Stromal cell of bone marrow (primary cell): ENCODE data around the gene ADCY9.
A peak's percentile ranks its signal among the peaks of the same experiment; 100 is the strongest.

Source experiments
- DNase-seq: peaks from one replicate; pipeline ENCODE4 v3.0.0-alpha.2; 2012; ENCODE audit warnings: low read depth

ADCY9 gene

DNA sequence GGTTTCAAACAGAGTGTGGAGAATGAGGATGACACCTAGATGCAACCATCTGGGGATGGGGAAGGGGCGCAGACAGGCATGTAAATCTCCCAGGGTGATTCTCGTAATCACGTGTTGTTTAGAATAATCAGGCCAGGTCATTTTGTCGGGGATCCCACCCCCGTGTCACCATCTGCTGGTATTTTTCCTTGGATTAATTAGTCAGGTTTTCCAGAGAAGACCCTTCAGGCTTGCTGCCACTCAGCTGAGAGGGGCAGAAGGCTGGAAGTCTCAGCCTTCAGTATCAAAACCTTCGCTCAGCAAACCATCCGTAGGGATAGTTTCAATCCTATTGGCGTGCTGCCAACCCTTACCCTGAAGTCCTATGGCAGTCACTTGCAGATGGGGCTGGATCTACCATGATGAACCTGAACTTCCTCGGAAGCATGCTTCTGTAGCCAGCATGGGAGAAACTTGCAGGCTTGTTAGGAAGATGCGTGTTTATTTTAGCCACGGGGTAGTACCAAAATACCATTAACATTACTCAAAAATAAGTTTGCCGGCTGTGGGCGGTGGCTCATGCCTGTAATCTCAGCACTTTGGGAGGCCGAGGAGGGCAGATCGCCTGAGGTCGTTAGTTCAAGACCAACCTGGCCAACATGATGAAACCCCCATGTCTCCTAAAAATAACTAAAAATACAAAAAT is 7.5 kb upstream of the ADCY9 start:
- DNase-seq, result no peak

DNA sequence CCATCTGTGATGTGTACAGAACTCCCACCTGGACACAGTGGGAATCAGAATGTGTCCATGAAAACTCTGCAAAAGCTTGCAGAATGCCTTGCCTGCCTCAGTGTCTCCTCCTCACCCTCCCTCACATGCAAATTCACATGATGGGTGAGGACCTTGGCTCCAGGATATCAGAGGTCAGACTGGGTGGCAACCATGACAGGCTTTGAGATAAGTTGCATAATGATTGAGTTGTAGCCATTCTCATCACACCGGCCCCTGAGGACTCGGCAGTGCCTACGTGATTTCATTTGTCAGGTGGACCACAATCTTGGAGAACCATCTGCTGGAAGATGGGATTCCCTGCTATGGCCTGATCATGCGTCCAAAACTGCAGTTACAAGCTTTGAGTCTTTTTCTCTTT is 3.9 kb upstream of the ADCY9 start:
- no peak for DNase-seq

DNA sequence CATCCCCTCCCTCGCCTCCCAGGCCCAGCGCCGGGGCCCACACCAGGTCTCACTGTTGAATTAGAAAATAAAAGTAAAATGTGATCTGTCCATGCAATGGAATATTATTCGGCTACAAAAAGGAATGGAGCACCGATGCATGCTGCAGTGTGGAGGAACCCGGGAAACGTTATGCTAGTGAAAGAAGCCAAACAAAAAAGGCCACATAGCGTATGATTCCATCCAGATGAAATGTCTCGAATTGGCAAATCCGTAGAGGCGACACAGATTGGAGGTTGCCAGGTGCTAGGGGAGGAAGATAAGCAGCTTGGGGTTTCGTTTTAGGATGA is 972 bp upstream of the ADCY9 start:
- no peak for DNase-seq

DNA sequence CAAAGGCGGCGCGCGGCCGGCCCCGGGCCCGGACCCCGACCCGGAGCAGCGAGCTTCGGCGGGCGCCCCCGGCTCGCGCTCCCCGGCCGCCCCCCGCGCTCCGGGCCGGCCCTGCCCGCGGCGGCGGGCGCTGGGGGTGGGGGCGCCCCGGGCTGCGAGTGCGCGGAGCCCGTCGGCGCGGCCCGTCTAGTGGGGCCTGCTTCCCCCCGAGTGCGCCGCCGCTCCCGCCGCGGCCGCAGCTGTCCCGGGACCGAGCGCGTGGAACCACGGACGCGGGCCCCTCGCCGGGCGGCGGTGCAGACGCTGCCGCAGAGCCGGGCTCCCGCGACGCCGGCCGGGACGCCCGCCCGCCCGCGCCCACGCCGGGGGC is 308 bp downstream of the ADCY9 start:
- DNase-seq, result no peak

DNA sequence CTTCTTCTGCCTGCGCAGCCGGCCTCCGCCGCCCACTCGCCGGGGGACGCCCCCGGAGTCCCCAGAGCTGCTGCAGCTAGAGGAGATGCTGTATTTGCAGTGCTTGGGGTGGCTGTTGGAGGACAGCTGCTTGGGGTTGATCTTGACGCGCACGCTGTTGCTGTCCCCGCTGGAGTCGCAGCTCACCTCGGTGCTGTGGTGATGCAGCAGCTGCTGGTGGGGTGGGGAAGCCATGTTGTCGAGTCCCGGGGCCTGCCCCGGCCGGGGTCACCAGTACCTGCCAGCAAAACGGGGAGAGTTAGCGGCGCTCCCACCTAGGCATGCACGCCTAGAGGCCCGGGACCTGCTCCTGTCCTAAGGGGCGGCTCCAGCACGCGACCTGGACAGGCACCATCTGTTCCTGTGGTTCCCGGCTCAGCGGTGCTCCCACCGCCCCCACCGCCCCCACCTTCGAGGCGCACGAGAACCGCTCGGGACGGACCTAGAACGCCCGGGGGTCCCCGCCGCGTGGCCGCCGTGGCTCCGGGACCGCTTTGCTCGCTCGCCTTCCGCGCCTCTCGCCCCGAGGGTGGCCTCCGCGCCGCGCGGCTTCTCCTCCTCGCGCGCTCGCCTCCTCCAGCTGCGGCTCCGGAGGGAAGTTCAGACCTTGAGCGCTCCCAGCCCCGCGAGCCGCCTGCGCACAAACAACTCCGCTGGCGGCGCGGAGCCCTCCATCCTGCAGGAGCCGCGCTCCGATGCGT is 863 bp downstream of the ADCY9 start:
- no peak for DNase-seq

DNA sequence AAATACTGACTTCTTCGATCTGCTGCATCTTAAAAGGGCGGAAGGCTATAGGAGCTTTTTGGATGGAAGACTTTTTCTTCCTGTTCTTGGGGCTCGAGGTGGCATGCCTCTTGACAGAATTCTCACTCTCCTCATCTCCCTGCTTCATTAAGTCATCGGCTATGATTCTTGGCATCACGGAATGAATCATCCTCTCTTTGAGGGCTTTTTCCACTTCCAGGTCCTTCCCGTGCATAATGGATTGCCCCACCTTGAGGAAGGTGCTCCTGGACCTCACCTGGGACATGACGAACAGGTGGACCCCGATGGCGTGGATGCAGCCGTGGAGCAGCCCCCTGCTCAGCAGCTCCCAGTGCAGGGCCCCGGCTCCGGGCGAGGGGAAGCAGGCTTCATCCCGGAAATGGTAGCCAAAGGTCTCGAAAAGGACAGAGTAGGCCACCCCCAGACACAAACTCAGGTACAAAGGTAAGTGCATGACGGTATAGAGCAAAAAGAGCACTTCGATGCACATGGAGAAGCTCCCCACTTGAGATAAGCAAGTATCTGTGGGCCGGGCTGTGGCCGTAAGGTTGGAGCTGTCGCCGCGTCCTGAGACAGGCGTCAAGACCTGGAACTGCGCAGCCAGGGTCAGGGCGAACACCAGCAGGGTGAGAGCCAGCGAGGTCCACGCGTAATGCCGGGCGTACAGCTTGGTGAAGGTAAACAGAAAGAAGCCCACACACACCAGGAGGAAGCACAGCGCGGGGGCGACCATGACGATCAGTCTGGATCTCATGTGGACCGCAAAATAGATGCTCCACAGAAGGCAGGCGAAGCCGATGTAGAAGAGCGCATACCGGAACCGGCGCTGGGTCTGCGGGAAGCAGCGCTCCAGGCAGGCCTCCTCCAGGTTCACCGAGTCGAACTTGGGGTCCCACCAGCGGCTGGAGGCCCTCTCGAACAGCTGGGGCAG is 1.7 kb downstream of the ADCY9 start:
- DNase-seq, result no peak

DNA sequence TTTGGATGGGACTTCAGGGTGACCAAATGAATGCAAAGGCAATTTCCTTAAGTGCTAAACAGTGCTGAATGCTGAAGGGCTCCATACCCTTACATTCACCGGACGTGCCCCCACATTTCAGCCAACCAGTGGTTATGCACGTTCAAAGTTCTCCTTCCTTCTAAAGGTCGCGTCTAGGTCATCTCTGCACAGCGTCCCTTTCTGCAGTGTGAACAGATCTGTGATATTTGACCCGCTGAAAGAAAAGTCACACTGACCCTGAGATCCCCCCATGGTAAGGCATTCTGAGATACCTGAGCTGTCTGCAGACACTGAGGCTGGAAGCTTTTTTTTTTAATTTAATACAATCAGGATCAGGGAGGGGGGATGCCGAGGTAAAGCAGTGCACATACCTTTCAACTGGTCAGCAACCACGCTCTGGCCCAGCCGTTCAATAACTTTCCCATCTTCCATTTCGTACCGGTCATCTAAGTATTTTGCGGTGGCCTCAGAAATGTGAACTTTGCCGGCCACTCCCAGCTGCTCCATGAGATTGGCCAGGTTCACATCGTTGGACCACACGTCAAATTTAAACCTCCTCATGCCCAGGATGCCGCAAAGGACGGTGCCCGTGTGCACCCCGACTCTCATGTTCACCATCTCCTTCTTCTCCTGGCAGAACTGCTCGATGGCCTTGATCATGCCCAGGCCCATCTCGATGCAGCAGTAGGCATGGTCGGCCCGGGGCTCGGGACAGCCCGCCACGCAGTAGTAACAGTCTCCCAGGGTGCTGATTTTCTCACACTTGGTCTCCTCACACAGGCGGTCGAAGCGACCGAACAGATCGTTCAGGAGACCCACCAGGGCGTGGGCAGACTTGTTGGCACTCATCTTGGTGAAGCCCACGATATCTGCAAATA is 2.6 kb downstream of the ADCY9 start:
- no peak for DNase-seq

DNA sequence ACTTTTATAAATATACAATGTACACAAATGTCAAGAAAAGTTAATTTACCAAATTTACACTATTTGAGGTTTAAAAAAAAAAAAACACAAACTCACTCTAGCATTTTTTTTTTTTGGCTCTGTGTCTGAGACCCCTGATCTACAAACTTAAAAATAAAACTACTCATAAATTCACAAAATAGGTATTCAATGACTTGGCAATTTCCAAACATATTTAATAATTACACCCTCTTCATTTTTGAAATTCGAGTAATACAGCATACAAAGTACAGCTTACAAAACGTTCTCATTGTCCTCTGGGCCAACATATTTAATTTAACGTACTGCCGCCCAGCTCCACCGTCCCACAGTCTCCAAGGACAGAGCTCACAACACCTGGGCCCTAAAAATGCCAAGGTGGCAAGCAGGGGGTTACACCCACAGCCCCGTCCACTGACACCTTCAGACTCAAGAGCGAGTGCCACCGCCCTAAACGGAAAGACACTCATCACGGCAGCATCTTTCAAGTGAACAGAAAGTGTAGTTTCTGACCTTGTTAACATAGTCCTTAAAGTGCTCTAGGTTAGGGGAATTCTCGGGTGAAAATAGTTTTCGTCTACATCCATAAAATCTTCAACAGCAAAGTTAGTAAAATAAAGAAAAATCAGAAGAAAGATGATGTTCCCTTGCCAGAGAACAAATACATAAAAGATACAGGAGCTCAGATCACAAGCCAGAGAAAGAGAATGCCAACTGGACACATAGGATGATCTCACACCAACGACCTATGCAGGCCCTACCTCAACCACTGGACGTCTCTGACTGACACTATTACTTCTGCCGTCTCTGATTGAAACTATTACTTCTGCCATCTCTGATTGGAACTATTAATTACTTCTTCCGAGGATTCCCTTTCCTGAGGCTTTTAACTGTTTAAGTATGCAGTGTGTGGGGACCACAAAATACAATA is 4.2 kb downstream of the ADCY9 start:
- no peak for DNase-seq

DNA sequence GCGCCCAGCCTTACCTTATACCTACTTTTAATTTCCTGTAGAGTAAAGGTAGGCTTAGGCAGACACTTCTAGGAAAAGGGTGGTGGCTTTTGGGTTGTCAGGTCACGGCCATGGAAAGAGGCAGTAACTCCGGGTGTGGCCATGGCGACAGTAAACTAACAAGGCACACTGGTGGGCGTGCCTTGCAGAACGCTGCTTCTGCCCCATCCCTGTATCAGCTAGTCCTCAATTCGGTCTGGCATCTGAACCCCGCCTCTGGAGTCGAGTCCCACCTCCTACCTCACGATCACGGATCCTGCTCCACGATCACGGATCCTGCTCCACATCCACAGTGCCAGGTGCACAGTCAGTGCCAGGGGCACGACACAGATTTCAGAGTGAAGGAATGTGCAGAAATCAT is 5.6 kb downstream of the ADCY9 start:
- DNase-seq, result no peak

DNA sequence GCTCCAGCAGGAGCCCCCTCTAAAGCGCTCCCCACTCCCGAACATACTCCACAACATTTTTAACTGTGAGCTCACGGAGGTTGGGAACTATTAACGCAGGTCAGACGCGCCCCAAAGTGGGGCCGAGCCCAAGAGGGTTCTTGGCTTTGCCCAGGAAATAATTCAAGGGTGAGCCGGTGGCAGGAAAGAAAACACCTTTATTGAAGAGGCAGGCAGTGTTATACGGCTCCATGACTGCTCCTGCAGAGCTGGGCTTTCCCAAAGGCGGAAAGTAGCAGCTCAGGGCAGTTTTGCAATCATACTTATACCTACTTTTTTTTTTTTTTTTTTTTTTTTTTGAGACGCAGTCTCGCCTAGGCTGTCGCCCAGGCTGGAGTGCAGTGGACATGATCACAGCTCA is 6.2 kb downstream of the ADCY9 start:
- DNase-seq, result no peak

DNA sequence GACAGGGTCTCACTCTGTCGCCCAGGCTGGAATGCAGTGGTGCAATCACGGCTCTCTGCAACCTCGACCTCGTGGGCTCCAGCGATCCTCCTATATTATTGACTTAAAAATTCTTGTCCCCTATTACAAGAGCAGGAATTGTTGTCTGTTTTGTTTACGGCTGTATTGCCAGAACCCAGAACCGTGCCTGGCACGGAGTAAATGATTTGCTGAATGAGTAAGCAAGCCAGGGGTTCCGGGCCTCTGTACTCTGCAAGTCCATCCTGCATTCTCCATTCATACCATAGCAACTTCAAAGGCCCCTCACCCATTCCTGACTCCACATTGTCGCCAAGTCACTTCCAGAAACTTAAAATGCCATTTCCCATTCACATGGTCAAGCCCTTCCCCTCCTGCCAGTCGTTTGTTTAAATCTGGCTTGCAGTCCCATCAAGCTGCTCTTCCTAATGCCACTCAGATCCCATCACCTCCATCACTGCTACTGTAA is 6.9 kb downstream of the ADCY9 start:
- no peak for DNase-seq

DNA sequence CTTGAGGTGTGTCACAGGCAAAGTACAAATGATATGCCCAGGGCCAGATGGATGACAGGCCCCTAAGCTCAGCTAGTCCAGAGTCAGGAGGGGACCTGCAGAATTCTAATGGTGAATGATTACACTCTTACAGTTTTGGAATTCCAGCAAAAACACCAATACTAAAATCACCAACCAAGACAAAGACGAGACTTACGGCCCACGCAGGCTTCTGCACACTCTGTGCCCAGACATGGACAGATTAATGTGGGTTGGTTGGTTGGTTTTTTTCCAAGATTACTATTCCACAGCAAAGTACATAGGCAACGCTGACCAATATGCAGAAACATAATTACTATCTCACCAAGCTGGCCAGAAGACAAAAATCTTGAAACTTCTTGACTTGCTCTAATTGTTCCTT is 9.7 kb downstream of the ADCY9 start:
- no peak for DNase-seq

DNA sequence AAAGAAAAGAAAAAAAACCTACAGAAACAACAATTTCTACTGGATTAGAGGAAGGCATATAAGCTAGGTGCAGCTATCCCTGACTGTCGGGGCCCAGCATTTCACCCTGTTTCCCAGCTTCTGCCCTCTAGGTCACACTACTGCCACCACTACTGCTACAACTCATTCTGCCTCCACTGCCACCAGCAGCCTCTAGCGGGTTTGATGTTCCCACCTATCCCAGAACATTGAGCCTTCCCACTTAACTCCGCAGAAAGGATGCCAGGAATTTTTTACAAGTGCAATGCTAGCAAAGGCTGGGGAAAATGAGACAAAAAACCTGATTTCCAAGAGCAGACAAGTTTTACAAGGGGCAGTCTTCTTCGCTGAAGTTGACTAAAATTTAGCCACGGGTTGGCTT is 10.4 kb downstream of the ADCY9 start:
- DNase-seq, result no peak

DNA sequence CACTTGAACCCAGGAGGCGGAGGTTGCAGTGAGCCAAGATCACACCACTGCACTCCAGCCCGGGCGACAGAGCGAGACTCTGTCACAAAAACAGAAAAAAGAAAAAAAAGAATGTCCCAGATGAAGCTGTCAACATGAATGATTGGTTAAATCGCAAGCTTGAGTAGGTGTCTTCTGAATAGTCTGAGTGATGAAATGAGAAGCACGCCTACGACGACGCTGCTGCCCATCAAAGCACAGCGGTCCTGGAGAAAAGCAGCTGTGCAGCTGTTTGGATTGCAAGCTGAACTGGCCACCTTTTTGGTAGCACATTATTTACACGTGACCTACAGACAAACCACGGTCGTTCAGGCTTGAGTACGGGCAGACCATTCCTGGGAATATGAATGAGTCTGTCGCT is 12.5 kb downstream of the ADCY9 start:
- no peak for DNase-seq

DNA sequence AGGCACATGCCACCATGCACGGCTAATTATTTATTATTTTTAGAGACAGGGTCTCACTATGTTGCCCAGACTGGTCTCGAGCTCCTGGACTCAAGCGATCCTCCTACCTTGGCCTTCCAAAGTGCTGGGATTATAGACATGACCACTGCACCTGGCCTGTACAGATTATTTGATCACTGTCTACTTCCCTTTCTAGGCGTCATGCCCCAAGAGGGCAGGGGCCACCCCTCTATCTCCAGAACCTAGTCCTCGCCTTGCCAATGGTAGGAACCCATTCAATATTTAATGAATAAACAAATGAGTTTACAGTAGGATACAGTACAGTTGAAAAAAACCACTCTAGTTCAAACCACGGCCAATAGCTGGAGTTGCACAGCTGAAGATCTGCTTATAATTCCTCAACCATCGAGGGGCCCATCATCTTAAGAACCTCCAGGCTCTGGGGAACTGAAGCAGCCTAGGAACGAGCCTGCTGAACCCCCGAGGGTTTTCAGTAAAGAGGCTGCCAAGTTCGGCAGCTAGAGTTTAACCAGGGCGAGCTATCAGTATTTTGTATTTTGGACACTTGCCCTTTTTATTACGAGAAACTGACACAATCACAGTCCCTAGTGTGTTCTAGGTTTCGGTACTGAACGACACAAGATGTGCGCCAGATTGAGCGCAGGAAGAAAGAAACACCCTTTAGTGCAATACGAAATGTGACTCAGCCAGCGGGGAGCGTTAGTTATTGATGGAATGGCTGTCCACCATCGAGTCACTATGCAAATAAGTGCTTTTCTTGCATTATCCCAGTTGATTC is 14.6 kb downstream of the ADCY9 start:
- peak; percentile 49 for DNase-seq

DNA sequence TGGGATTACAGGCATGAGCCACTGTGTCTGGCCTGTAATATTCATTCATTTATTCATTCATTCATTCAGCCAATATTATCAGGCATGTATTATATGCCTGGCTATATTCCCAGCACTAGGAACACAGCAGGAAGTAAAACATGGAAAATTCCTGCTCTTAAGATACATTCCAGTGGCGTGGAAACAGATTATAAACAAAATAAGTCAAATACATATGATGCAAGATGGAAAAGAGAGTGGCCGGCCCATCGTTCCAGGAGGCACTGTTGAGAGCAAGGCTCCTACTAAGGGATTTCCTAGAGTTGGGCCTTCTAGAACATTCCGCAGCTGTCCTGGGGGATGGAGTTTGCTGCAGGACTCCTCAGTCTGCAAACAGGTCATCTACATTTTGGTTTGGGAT is 17.7 kb downstream of the ADCY9 start:
- DNase-seq, result no peak

DNA sequence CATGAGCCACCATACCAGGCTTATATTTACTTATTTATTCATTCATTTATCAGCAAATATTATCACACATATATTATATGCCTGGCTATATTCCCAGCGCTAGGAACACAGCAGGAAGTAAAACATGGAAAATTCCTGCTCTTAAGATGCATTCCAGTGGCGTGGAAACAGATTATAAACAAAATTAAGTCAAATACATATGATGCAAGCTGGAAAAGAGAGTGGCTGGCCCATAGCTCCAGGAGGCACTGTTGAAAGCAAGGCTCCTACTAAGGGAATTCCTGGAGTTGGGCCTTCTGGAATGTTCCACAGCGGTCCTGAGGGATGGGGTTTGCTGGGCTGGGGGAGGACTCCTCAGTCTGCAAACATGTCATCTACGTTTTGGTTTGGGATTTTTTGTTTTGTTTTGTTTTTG is 18.4 kb downstream of the ADCY9 start:
- DNase-seq, result no peak

DNA sequence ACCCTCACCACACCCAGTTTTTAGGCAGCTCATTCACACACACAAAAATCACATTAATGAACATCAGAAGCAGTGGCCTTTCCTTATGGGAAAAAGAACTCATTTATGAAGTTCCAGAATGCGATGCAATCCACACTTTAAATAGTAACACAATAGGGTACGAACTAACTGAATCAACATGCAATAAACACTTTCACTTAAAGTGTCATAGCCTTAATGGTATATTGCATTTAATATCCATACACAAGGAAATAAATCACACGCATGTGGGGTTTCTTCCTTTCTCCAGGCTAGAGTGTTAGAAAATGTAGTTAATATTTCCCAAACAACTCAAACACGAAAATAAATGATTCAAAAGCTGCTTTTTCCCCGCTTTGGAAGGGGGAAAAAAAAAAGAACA is 19.7 kb downstream of the ADCY9 start:
- DNase-seq, result no peak

DNA sequence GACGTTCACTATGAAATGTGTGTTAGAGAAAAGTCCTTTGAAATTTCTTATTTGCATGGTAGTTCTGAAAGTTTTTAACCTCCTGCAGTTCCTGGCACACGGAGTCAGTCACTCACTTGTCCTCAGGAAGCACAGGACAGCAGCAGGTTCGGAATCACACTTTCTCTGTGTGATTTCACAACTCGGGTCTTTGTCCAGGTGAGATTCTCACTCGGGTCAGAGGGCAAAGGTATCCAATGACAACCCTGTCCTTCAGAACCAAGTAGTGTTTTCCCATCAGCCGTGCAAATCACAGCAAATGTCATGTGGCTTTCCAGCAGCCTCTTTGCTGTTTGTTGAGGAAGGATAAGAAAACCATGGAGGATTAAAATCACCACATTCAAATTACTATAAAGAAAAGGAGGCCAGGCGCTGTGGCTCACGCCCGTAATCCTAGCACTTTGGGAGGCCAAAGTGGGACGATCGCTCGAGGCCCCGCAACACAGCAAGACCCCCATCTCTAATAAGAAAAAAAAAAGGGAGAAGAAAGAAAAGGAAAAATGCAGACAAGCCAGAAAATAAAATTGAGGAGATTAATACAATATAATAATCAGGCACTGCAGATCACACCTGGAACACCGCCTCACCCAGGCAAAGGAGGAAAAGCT is 22.0 kb downstream of the ADCY9 start:
- DNase-seq, result no peak
